Endothelial cell of umbilical vein (primary cell): ENCODE results near the gene NPDC1. TPM values are rescaled to one million over a fixed set of nuclear protein-coding genes. Genes with fewer than 3 reads are reported as not detected.

Experiments
- BruUV-seq: library from RNA; stranded (reverse); fragments of 400-500 nt; replicated peaks from 2 replicates; lab custom pipeline; 2021; lab: Mats Ljungman, UMichigan
- CTCF ChIA-PET: fragments of 300-600, 350-600 bp; sonication (Branson Sonifier 250); formaldehyde crosslinking; loops from one replicate; lab custom pipeline; 2021; ENCODE audit warnings: antibody characterized with exemption, inconsistent platforms; lab: Charles Lee
- POLR2A ChIA-PET: fragments of 300-600, 350-600 bp; sonication (Branson Sonifier 250); formaldehyde crosslinking; loops from one replicate; lab custom pipeline; 2021; ENCODE audit warnings: antibody characterized with exemption, inconsistent platforms; lab: Charles Lee
- DNase-seq: peaks from one replicate; pipeline ENCODE4 v3.0.0-alpha.2; 2011; ENCODE audit warnings: low read depth, low spot score
- FAIRE-seq: peaks from 2 replicates; lab custom pipeline; 2011; peaks lifted over from hg19 to GRCh38; lab: Jason Lieb, UNC
- H2AFZ ChIP-seq: 2 replicates; pipeline ENCODE4 v1.6.0; 2012; ENCODE audit warnings: low read depth, low read length, control low read depth, inconsistent platforms
- H3K27ac ChIP-seq: 2 replicates; pipeline ENCODE4 v1.5.1; 2011; ENCODE audit warnings: low read depth, mild to moderate bottlenecking, control low read depth, low read length, moderate library complexity; ENCODE audit not compliant: insufficient read depth
- H3K27me3 ChIP-seq, 2 experiments: 2 replicates each; pipeline versions ENCODE4 v1.6.0 to v1.6.1; 2011; ENCODE audit warnings: low read length in 2 of 2, mixed read lengths in 1 of 2; ENCODE audit not compliant: control insufficient read depth in 2 of 2, insufficient read depth in 2 of 2
- H3K36me3 ChIP-seq, 2 experiments: 2 replicates in 1 of 2; 3 replicates in 1 of 2; pipeline ENCODE4 v1.5.1; 2011; ENCODE audit warnings: low read length in 2 of 2, mild to moderate bottlenecking in 1 of 2, moderate library complexity in 1 of 2; ENCODE audit not compliant: control insufficient read depth in 2 of 2, insufficient read depth in 2 of 2; ENCODE audit errors: extremely low read depth in 1 of 2
- H3K4me1 ChIP-seq: 3 replicates; pipeline ENCODE4 v1.5.1; 2011; ENCODE audit warnings: mild to moderate bottlenecking, low read length; ENCODE audit not compliant: control insufficient read depth, insufficient read depth; ENCODE audit errors: extremely low read depth
- H3K4me2 ChIP-seq: 2 replicates; pipeline ENCODE4 v1.6.1; 2011; ENCODE audit warnings: low read length, control low read depth, mixed read lengths; ENCODE audit not compliant: insufficient read depth
- H3K4me3 ChIP-seq, 3 experiments: fragments of 200-600 bp in 1 of 3; sonication (generic), shearing (Covaris generic) in 1 of 3; replicated peaks in 1 of 3; 2 replicates each; pipeline ENCODE4 v1.5.1; 2011 to 2016; ENCODE audit warnings: control low read depth in 3 of 3, low read length in 3 of 3, mild to moderate bottlenecking in 2 of 3, inconsistent platforms in 1 of 3, low read depth in 1 of 3, moderate library complexity in 1 of 3; ENCODE audit not compliant: insufficient read depth in 1 of 3
- H3K79me2 ChIP-seq: 2 replicates; pipeline ENCODE4 v1.6.0; 2012; ENCODE audit warnings: low read length, inconsistent platforms; ENCODE audit not compliant: control insufficient read depth, insufficient read depth
- H3K9ac ChIP-seq: replicated peaks from 2 replicates; pipeline ENCODE3; 2011; ENCODE audit warnings: low read length, control low read depth; ENCODE audit not compliant: insufficient read depth; ENCODE audit errors: extremely low read depth
- H3K9me1 ChIP-seq: replicated peaks from 3 replicates; pipeline ENCODE4 v1.6.0; 2011; ENCODE audit warnings: mild to moderate bottlenecking, low read length; ENCODE audit not compliant: control insufficient read depth, insufficient read depth; ENCODE audit errors: extremely low read depth
- H3K9me3 ChIP-seq: replicated peaks from 2 replicates; pipeline ENCODE4 v1.5.1; 2012; ENCODE audit warnings: low read length, inconsistent platforms; ENCODE audit not compliant: control insufficient read depth, insufficient read depth
- H4K20me1 ChIP-seq: replicated peaks from 2 replicates; pipeline ENCODE3; 2011; ENCODE audit warnings: mild to moderate bottlenecking, low read length; ENCODE audit not compliant: control insufficient read depth, insufficient read depth; ENCODE audit errors: extremely low read depth
- FOS ChIP-seq: IDR thresholded peaks from 2 replicates; pipeline ENCODE4 v1.6.1; 2011; ENCODE audit warnings: mild to moderate bottlenecking, low read length, moderate library complexity, borderline replicate concordance; ENCODE audit not compliant: insufficient read depth
- GATA2 ChIP-seq: IDR thresholded peaks from 2 replicates; pipeline ENCODE4 v1.7.0; 2011; ENCODE audit warnings: low read depth, mild to moderate bottlenecking, moderate library complexity, mixed read lengths, low read length; ENCODE audit not compliant: insufficient read length, insufficient read depth
- MAX ChIP-seq: IDR thresholded peaks from 2 replicates; pipeline ENCODE4 v1.6.1; 2011; ENCODE audit not compliant: insufficient read depth, insufficient read length
- POLR2A ChIP-seq: IDR thresholded peaks from 2 replicates; pipeline ENCODE4 v1.6.1; 2012; ENCODE audit warnings: low read depth, mild to moderate bottlenecking, control low read depth, low read length
- POLR2AphosphoS5 ChIP-seq: IDR thresholded peaks from 2 replicates; pipeline ENCODE4 v1.6.1; 2012; ENCODE audit warnings: low read depth, mild to moderate bottlenecking, control low read depth, low read length, moderate library complexity; ENCODE audit not compliant: insufficient read depth
- dilution Hi-C: fragments of 300-500 bp; cut with MboI; formaldehyde crosslinking; loops from one replicate; pipeline ENCODE4 v1.15.0; 2019; ENCODE audit warnings: low sequenced_read_pairs; ENCODE audit not compliant: extremely low pct_ligation_motif_present
- intact Hi-C: fragments of 100-400 bp; cut with micrococcal nuclease; formaldehyde crosslinking; loops from one replicate; pipeline ENCODE4 v1.10.0; 2022
- polyA plus RNA-seq, 4 experiments: library from polyadenylated mRNA; depleted of rRNA in 3 of 4; stranded (reverse) in 3 of 4; unstranded in 1 of 4; fragments of >200 nt; gene quantifications; 2 replicates each; pipeline versions ENCODE4 v1.2.1 to v1.2.3, GENCODE V29; 2011 to 2012; ENCODE audit warnings: missing spikeins in 1 of 4
- total RNA-seq: library from RNA; stranded (reverse); gene quantifications from 2 replicates; pipeline ENCODE4 v1.2.3, GENCODE V29; 2021

Gene NPDC1
- total and polyA plus RNA-seq, 2 donors (not counting 3 experiments of a cell fraction or from before 2014, with no cell fraction given) = 115 to 181 TPM

- Histone ChIP-seq H3K9ac (no peak overlapping the region), H3K36me3 (no peaks in the 10 kb centered on the region), H3K27ac (no peak overlapping the region), H2AFZ (no peak overlapping the region), H3K4me2 (no peak overlapping the region), H3K4me1 (peaks cover 18% of the 10 kb centered on the region), H3K27me3 (peaks cover 8 to 16% of the 10 kb centered on the region in 2 experiments), H3K4me3 (no peak overlapping the region), H3K9me3 (no peaks in the 10 kb centered on the region), H4K20me1 (no peaks in the 10 kb centered on the region), H3K79me2 (peaks cover 16% of the 10 kb centered on the region), H3K9me1 (no peaks in the 10 kb centered on the region)
- intact Hi-C loops = no loop called here
- ChIA-PET CTCF (interaction anchor here (0.8 to 4.7 kb wide), 11 partner anchors 9 to 242 kb away, joined by 3 to 152 read pairs (median 6); partner anchors contain the start of genes FUT7, RABL6, RNF224 and SAPCD2), POLR2A (no interaction called here)
- BruUV-seq = no TSS peak
- no peak for DNase-seq
- dilution Hi-C loops = no loop called here
- FAIRE-seq = no peak
- TF ChIP-seq FOS (no peak), POLR2A (no peak), POLR2AphosphoS5 (no peak), GATA2 (no peak), MAX (no peak)
These were observed 2.9 kb upstream of the NPDC1 start for GRCh38 chr9:137048655-137049543.
